Osteoblast (primary cell): ENCODE results near the gene MAGI1. TPM values are rescaled to one million over a fixed set of nuclear protein-coding genes. Genes with fewer than 3 reads are reported as not detected.

Experiments
- DNase-seq: peaks from one replicate; pipeline ENCODE4 v3.0.0; 2011; ENCODE audit warnings: low spot score, mixed read lengths; ENCODE audit not compliant: insufficient read length; ENCODE audit errors: missing footprints
- H2AFZ ChIP-seq: 2 replicates; pipeline ENCODE4 v1.6.0; 2011; ENCODE audit warnings: mild to moderate bottlenecking, low read length
- H3K27ac ChIP-seq: 2 replicates; pipeline ENCODE4 v1.5.1; 2011; ENCODE audit warnings: mild to moderate bottlenecking, low read depth, low read length, moderate library complexity
- H3K27me3 ChIP-seq: 2 replicates; pipeline ENCODE4 v1.6.0; 2012; ENCODE audit warnings: mild to moderate bottlenecking, control low read depth, inconsistent platforms, low read length, moderate library complexity; ENCODE audit not compliant: insufficient read depth
- H3K36me3 ChIP-seq: 2 replicates; pipeline ENCODE4 v1.5.1; 2011; ENCODE audit warnings: mild to moderate bottlenecking, low read length, control low read depth, moderate library complexity; ENCODE audit not compliant: insufficient read depth
- H3K4me1 ChIP-seq: 2 replicates; pipeline ENCODE4 v1.5.1; 2011; ENCODE audit warnings: mild to moderate bottlenecking, low read length, control low read depth, moderate library complexity; ENCODE audit not compliant: insufficient read depth
- H3K4me2 ChIP-seq: 2 replicates; pipeline ENCODE4 v1.6.0; 2011; ENCODE audit warnings: mild to moderate bottlenecking, low read length; ENCODE audit not compliant: insufficient read depth
- H3K4me3 ChIP-seq: fragments of 200-600 bp; sonication (generic); 3 replicates; pipeline ENCODE4 v1.5.1; 2012; ENCODE audit warnings: mild to moderate bottlenecking, low read length, inconsistent platforms; ENCODE audit not compliant: insufficient read depth
- H3K79me2 ChIP-seq: 2 replicates; pipeline ENCODE4 v1.6.0; 2012; ENCODE audit warnings: mild to moderate bottlenecking, low read length, control low read depth, inconsistent platforms; ENCODE audit not compliant: insufficient read depth
- H3K9me3 ChIP-seq: 2 replicates; pipeline ENCODE4 v1.5.1; 2011; ENCODE audit warnings: low read depth, low read length, control low read depth
- H4K20me1 ChIP-seq: 2 replicates; pipeline ENCODE4 v1.6.0; 2012; ENCODE audit warnings: mild to moderate bottlenecking, low read length, control low read depth; ENCODE audit not compliant: insufficient read depth
- total RNA-seq: library from RNA; depleted of rRNA; stranded (reverse); fragments of >200 nt; gene quantifications from 2 replicates; pipeline ENCODE4 v1.2.3, GENCODE V29; 2012
- TF ChIP-seq, protein P1 (sequence below): IDR thresholded peaks from 2 replicates; pipeline ENCODE4 v1.5.1; 2011; ENCODE audit warnings: mild to moderate bottlenecking, low read depth, low read length, moderate library complexity; ENCODE audit errors: extremely low read depth

MAGI1 gene
- total RNA-seq, 1 donor, result 66.6 TPM

DNA sequence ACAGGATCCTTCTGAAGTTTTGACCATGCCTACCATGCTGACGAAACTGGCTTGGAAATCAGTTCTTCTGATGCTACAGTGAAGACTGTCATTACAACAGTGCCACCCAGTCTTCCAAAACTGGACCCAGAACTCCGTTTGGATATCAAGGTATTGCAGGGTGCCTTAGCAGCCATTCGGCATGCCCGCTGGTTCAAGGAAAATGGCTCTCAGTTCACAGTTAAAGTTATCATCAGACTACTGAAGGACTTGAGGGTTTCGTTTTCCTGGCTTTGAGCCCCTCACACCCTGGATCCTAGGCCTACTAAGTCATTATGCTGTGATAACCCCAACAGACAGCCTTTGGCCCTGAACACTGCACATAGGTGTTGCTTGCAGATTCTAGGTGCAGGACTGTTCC lies 351.0 kb downstream of the MAGI1 start:
- Histone ChIP-seq H3K4me2 (no peak overlapping the region), H3K27ac (no peak overlapping the region), H3K4me1 (no peaks in the 10 kb centered on the region), H3K4me3 (no peak overlapping the region), H3K9me3 (no peaks in the 10 kb centered on the region), H2AFZ (no peak overlapping the region), H3K36me3 (no peaks in the 10 kb centered on the region), H3K79me2 (peaks cover 29% of the 10 kb centered on the region), H3K27me3 (no peaks in the 10 kb centered on the region), H4K20me1 (peaks cover 53% of the 10 kb centered on the region)
- TF ChIP-seq, protein P1, sequence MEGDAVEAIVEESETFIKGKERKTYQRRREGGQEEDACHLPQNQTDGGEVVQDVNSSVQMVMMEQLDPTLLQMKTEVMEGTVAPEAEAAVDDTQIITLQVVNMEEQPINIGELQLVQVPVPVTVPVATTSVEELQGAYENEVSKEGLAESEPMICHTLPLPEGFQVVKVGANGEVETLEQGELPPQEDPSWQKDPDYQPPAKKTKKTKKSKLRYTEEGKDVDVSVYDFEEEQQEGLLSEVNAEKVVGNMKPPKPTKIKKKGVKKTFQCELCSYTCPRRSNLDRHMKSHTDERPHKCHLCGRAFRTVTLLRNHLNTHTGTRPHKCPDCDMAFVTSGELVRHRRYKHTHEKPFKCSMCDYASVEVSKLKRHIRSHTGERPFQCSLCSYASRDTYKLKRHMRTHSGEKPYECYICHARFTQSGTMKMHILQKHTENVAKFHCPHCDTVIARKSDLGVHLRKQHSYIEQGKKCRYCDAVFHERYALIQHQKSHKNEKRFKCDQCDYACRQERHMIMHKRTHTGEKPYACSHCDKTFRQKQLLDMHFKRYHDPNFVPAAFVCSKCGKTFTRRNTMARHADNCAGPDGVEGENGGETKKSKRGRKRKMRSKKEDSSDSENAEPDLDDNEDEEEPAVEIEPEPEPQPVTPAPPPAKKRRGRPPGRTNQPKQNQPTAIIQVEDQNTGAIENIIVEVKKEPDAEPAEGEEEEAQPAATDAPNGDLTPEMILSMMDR, result no peak
- DNase-seq, result no peak

DNA sequence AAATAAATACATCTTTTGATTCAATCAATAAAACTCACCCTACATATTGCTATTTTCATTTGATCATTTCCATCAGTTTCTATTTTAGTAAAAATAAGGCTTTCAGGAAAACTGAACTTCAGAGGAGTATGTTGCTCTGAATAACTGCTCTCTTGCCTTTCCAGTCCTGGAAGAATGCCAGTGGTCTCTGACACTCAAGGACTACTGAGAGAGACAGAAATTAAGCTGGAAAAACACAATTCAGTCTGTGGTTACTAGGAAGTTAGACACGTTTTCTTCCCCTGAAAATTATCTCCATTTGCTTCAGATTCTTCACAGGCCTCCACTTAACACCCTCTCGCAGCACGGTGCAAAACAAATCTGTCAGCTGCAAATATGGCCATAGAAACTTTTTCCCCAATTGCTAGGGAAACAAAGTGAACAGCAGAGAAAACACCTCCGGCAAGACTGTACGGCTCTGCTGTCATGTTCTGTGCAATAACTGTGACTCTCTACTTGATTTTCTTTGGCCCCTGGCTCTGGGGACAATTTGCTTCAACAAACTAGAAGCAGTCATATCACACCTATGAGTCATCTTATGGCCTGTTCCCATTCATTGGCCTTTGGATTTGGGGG lies 353.0 kb downstream of the MAGI1 start:
- Histone ChIP-seq H3K27me3 (no peaks in the 10 kb centered on the region), H3K4me1 (no peaks in the 10 kb centered on the region), H3K79me2 (peaks cover 26% of the 10 kb centered on the region), H2AFZ (no peak overlapping the region), H3K27ac (no peak overlapping the region), H3K4me3 (no peak overlapping the region), H4K20me1 (peaks cover 61% of the 10 kb centered on the region), H3K4me2 (no peak overlapping the region), H3K36me3 (no peaks in the 10 kb centered on the region), H3K9me3 (no peaks in the 10 kb centered on the region)
- no peak for DNase-seq
- TF ChIP-seq, protein P1, result no peak

DNA sequence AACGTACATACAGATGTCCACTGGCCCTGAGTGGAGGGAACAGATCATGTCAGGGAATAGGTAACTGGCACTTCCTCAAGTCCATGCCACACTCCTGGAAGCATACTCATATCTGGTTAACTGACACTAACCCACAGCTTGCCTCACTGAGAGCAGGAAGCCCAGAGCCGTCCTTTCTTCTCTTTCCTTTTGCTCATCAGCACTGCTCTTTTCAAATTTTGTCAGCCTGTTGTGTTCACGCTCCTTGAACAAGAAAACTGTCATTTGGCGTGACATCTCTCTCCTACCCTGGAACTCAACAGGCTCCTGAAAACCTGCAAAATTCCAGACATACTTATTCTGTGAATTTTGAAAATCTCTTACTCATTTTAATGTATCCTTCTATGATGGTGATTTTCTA lies 360.2 kb downstream of the MAGI1 start:
- Histone ChIP-seq H3K27me3 (no peaks in the 10 kb centered on the region), H3K9me3 (no peaks in the 10 kb centered on the region), H3K36me3 (no peaks in the 10 kb centered on the region), H4K20me1 (peaks cover 71% of the 10 kb centered on the region), H2AFZ (no peak overlapping the region), H3K4me1 (no peaks in the 10 kb centered on the region), H3K27ac (no peak overlapping the region), H3K79me2 (peaks cover 32% of the 10 kb centered on the region), H3K4me2 (no peak overlapping the region), H3K4me3 (no peak overlapping the region)
- no peak for DNase-seq
- TF ChIP-seq, protein P1, result no peak

DNA sequence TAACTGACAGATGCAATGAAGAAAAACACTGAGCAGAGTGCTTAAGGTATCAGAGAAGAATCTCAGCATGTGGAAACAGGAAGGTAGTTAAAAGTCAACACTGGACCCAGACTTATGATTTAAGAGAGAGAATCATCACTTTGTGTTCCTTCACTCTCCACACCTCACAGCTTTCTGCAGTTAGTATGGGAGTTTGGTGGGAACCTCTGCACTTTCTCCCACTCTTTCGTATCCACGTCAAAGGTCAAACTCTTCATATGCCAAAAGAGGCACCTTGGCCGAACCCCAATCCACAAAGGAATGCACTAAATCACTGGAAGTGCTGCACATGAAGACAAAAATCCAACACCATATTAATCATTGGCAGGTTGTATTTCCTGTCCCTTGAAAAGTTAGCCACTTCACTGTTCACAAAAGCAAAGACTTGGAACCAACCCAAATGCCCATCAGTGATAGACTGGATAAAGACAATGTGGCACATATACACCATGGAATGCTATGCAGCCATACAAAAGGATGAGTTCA lies 361.2 kb downstream of the MAGI1 start:
- no peaks in the 10 kb centered on the region for H3K4me1 ChIP-seq
- H3K27me3 ChIP-seq, result no peaks in the 10 kb centered on the region
- H3K4me2 ChIP-seq, result no peak overlapping the region
- no peak overlapping the region for H3K4me3 ChIP-seq
- no peaks in the 10 kb centered on the region for H3K36me3 ChIP-seq
- no peaks in the 10 kb centered on the region for H3K9me3 ChIP-seq
- DNase-seq, result no peak
- H2AFZ ChIP-seq, result no peak overlapping the region
- no peak overlapping the region for H3K27ac ChIP-seq
- TF ChIP-seq, protein P1, result no peak
- peaks cover 26% of the 10 kb centered on the region for H3K79me2 ChIP-seq
- peaks cover 70% of the 10 kb centered on the region for H4K20me1 ChIP-seq
